T-helper 1 cell treated with Interleukin-12 subunit alpha and Interleukin-12 subunit beta and Interleukin-4 antibody, amounts not matched to agents 30 ng/mL and 1 ng/mL, for 36 hours (primary cell): ENCODE results near the gene ANO7. TPM values are rescaled to one million over a fixed set of nuclear protein-coding genes. Genes with fewer than 3 reads are reported as not detected.

ENCODE experiments used
- intact Hi-C: fragments of 100-400 bp; cut with micrococcal nuclease; formaldehyde crosslinking; loops from one replicate; pipeline ENCODE4 v1.15.1; 2024
- total RNA-seq: library from RNA; stranded (reverse); gene quantifications from 2 replicates; pipeline ENCODE4 v1.2.3, GENCODE V29; 2022

ANO7 gene
- 0.46 and 0.61 TPM in 2 replicates for total RNA-seq

GRCh38 chr2:241188361-241189092 is at the start of gene ANO7:
Gene ANO7 (plus strand): TSS chr2:241188677. CDS start chr2:241190064, 1,387 bp downstream.
- intact Hi-C loops, result no loop called here

GRCh38 chr2:241139531-241140444 is 48.7 kb upstream of the ANO7 start:
- intact Hi-C loops, result no loop called here

GRCh38 chr2:241140445-241140840 is 48.0 kb upstream of the ANO7 start:
- intact Hi-C loops, result no loop called here

GRCh38 chr2:241141214-241141770 is 47.2 kb upstream of the ANO7 start:
- intact Hi-C loops, result no loop called here

- intact Hi-C loops, result no loop called here
Observed at GRCh38 chr2:241142063-241142462, 46.4 kb upstream of the ANO7 start.

- intact Hi-C loops, result no loop called here
Observed at GRCh38 chr2:241142593-241142992, 45.9 kb upstream of the ANO7 start.

- intact Hi-C loops, result loop anchor here (5.0 kb wide), 1 partner anchor 234 kb away; no protein-coding TSS in a partner anchor
Observed at GRCh38 chr2:241146286-241146685, 42.2 kb upstream of the ANO7 start.

- intact Hi-C loops, result loop anchor here (5.0 kb wide), 1 partner anchor 235 kb away; no protein-coding TSS in a partner anchor
Observed at GRCh38 chr2:241147336-241147735, 41.1 kb upstream of the ANO7 start.

GRCh38 chr2:241148239-241148638 is 40.2 kb upstream of the ANO7 start:
- intact Hi-C loops, result loop anchor here (2.0 to 5.0 kb wide), 3 partner anchors 71 to 469 kb away; no protein-coding TSS in a partner anchor

- intact Hi-C loops, result loop anchor here (1.0 to 5.0 kb wide), 8 partner anchors 47 to 537 kb away; partner anchors contain the start of genes DTYMK, HDLBP, MTERF4 and SEPTIN2
Observed at GRCh38 chr2:241148891-241149674, 39.4 kb upstream of the ANO7 start, which contains the start of gene PASK. Gene PASK (minus strand): TSS chr2:241149472. CDS start chr2:241143032, 6,440 bp downstream.

GRCh38 chr2:241149675-241149924 is 38.9 kb upstream of the ANO7 start:
- intact Hi-C loops, result loop anchor here (1.0 to 5.0 kb wide), 8 partner anchors 47 to 537 kb away; partner anchors contain the start of genes DTYMK, HDLBP, MTERF4 and SEPTIN2

- intact Hi-C loops, result loop anchor here (1.0 to 5.0 kb wide), 16 partner anchors 23 to 731 kb away; partner anchors contain the start of genes DTYMK, FARP2, HDLBP and MTERF4
Observed at GRCh38 chr2:241149925-241150659, 38.4 kb upstream of the ANO7 start, which contains the start of gene PPP1R7. Gene PPP1R7 (plus strand): TSS chr2:241150467. CDS start chr2:241150496, 29 bp downstream.

- intact Hi-C loops, result loop anchor here (1.0 to 2.0 kb wide), 8 partner anchors 24 to 730 kb away; partner anchors contain the start of genes FARP2 and STK25
Observed at GRCh38 chr2:241150660-241151530, 37.6 kb upstream of the ANO7 start.

- intact Hi-C loops, result loop anchor here (2.0 kb wide), 2 partner anchors 587 to 729 kb away; no protein-coding TSS in a partner anchor
Observed at GRCh38 chr2:241151934-241152660, 36.4 kb upstream of the ANO7 start.

- intact Hi-C loops, result no loop called here
Observed at GRCh38 chr2:241153616-241154015, 34.9 kb upstream of the ANO7 start.

- intact Hi-C loops, result no loop called here
Observed at GRCh38 chr2:241154915-241155314, 33.6 kb upstream of the ANO7 start.

GRCh38 chr2:241155936-241156335 is 32.5 kb upstream of the ANO7 start:
- intact Hi-C loops, result no loop called here

- intact Hi-C loops, result no loop called here
Observed at GRCh38 chr2:241156971-241157441, 31.5 kb upstream of the ANO7 start.
